H1 (cell line): ENCODE results near the gene NINJ2. TPM values are rescaled to one million over a fixed set of nuclear protein-coding genes. Genes with fewer than 3 reads are reported as not detected.

Source experiments
- CTCF ChIA-PET: fragments of 300-600 bp; sonication (Branson Sonifier 250); formaldehyde crosslinking; loops from one replicate; lab custom pipeline; 2021; ENCODE audit not compliant: partially characterized antibody; lab: Charles Lee
- POLR2A ChIA-PET: fragments of 300-600 bp; sonication (Branson Sonifier 250); formaldehyde crosslinking; loops from one replicate; lab custom pipeline; 2021; ENCODE audit warnings: inconsistent platforms; ENCODE audit not compliant: partially characterized antibody; lab: Charles Lee
- DNase-seq, 2 experiments: peaks; one replicate each; pipeline versions ENCODE4 v3.0.0 to v3.0.0-alpha.2; 2010 to 2022; ENCODE audit warnings: low spot score in 2 of 2, low read depth in 1 of 2, mixed read lengths in 1 of 2
- FAIRE-seq: peaks from 2 replicates; lab custom pipeline; 2011; peaks lifted over from hg19 to GRCh38; lab: Jason Lieb, UNC
- H2AFZ ChIP-seq: 2 replicates; pipeline ENCODE4 v1.8.1; 2012; ENCODE audit warnings: low read length, inconsistent platforms
- H2AK5ac ChIP-seq: 2 replicates; pipeline ENCODE4 v1.6.1; 2013; ENCODE audit warnings: low read depth, low read length
- H2BK120ac ChIP-seq: replicated peaks from 2 replicates; pipeline ENCODE3; 2013; ENCODE audit warnings: low read depth, low read length, inconsistent platforms
- H2BK12ac ChIP-seq: 2 replicates; pipeline ENCODE4 v1.6.1; 2013; ENCODE audit warnings: low read depth, low read length
- H2BK15ac ChIP-seq: 2 replicates; pipeline ENCODE4 v1.6.1; 2013; ENCODE audit warnings: low read length
- H2BK20ac ChIP-seq: 2 replicates; pipeline ENCODE4 v1.6.1; 2013; ENCODE audit warnings: low read length
- H2BK5ac ChIP-seq: 2 replicates; pipeline ENCODE4 v1.6.1; 2013; ENCODE audit warnings: low read depth, low read length
- H3K14ac ChIP-seq: 2 replicates; pipeline ENCODE4 v1.6.1; 2013; ENCODE audit warnings: inconsistent platforms; ENCODE audit not compliant: insufficient read length
- H3K18ac ChIP-seq: 2 replicates; pipeline ENCODE4 v1.6.1; 2013; ENCODE audit warnings: low read length; ENCODE audit errors: extremely low read depth
- H3K23ac ChIP-seq: 2 replicates; pipeline ENCODE4 v1.6.1; 2013; ENCODE audit warnings: inconsistent platforms; ENCODE audit not compliant: insufficient read length
- H3K23me2 ChIP-seq: 2 replicates; pipeline ENCODE4 v1.6.1; 2013; ENCODE audit warnings: low read depth, low read length
- H3K27ac ChIP-seq: 2 replicates; pipeline ENCODE4 v1.6.1; 2011; ENCODE audit warnings: low read depth, low read length, inconsistent platforms
- H3K27me3 ChIP-seq, 4 experiments: replicated peaks in 1 of 4; 1 replicate in 1 of 4; 2 replicates in 3 of 4; pipeline versions ENCODE4 v1.6.1 to v1.8.1; 2011 to 2013; ENCODE audit warnings: low read length in 3 of 4, mild to moderate bottlenecking in 3 of 4, inconsistent platforms in 2 of 4, mixed read lengths in 2 of 4, moderate library complexity in 1 of 4; ENCODE audit not compliant: control insufficient read depth in 3 of 4, insufficient read depth in 3 of 4; ENCODE audit errors: extremely low read depth in 1 of 4
- H3K36me3 ChIP-seq, 4 experiments: 2 replicates each; pipeline versions ENCODE4 v1.6.1 to v1.8.1; 2011 to 2013; ENCODE audit warnings: mild to moderate bottlenecking in 4 of 4, low read length in 3 of 4, moderate library complexity in 2 of 4, control low read depth in 1 of 4, inconsistent platforms in 1 of 4; ENCODE audit not compliant: insufficient read depth in 4 of 4, control insufficient read depth in 2 of 4
- H3K4ac ChIP-seq: replicated peaks from 2 replicates; pipeline ENCODE3; 2013; ENCODE audit warnings: low read length, low read depth, mixed read lengths, inconsistent platforms; ENCODE audit not compliant: insufficient read length
- H3K4me1 ChIP-seq, 4 experiments: replicated peaks in 1 of 4; 1 replicate in 1 of 4; 2 replicates in 3 of 4; pipeline versions ENCODE4 v1.6.1 to v1.8.1; 2011 to 2013; ENCODE audit warnings: low read length in 3 of 4, inconsistent platforms in 2 of 4, mixed read lengths in 1 of 4; ENCODE audit not compliant: insufficient read depth in 4 of 4, control insufficient read depth in 3 of 4
- H3K4me2 ChIP-seq, 2 experiments: 2 replicates each; pipeline versions ENCODE4 v1.6.1 to v1.8.1; 2011 to 2013; ENCODE audit warnings: low read depth in 2 of 2, low read length in 2 of 2, control low read depth in 1 of 2, inconsistent platforms in 1 of 2, mild to moderate bottlenecking in 1 of 2; ENCODE audit not compliant: insufficient read depth in 1 of 2
- H3K4me3 ChIP-seq, 4 experiments: fragments of 200-600, 300-600 bp in 1 of 4; sonication (generic), shearing (Covaris generic), sonication (Bioruptor Twin) in 1 of 4; 2 replicates each; pipeline versions ENCODE4 v1.5.1 to v1.8.1; 2011 to 2016; ENCODE audit warnings: low read length in 4 of 4, low read depth in 3 of 4, control low read depth in 2 of 4, inconsistent platforms in 2 of 4, mild to moderate bottlenecking in 2 of 4, mixed read lengths in 1 of 4, moderate library complexity in 1 of 4; ENCODE audit not compliant: insufficient read depth in 2 of 4; ENCODE audit errors: extremely low read depth in 1 of 4
- H3K56ac ChIP-seq: replicated peaks from 2 replicates; pipeline ENCODE3; 2013; ENCODE audit warnings: low read depth, mild to moderate bottlenecking, mixed read lengths, low read length, inconsistent platforms; ENCODE audit not compliant: insufficient read length
- H3K79me1 ChIP-seq: 2 replicates; pipeline ENCODE4 v1.6.1; 2013; ENCODE audit warnings: low read depth, low read length, control low read depth
- H3K79me2 ChIP-seq, 2 experiments: 2 replicates each; pipeline versions ENCODE4 v1.6.1 to v1.8.1; 2012 to 2013; ENCODE audit warnings: low read length in 2 of 2, mild to moderate bottlenecking in 2 of 2, inconsistent platforms in 1 of 2; ENCODE audit not compliant: insufficient read depth in 2 of 2, control insufficient read depth in 1 of 2
- H3K9ac ChIP-seq, 4 experiments: replicated peaks in 1 of 4; 1 replicate in 1 of 4; 2 replicates in 3 of 4; pipeline versions ENCODE4 v1.6.1 to v1.8.1; 2011 to 2013; ENCODE audit warnings: low read depth in 3 of 4, low read length in 3 of 4, control low read depth in 2 of 4, mild to moderate bottlenecking in 2 of 4, moderate library complexity in 2 of 4, inconsistent platforms in 1 of 4; ENCODE audit errors: extremely low read depth in 1 of 4
- H3K9me3 ChIP-seq, 2 experiments: 2 replicates each; pipeline versions ENCODE4 v1.6.1 to v1.8.1; 2012 to 2013; ENCODE audit warnings: mild to moderate bottlenecking in 2 of 2, moderate library complexity in 2 of 2, control low read depth in 1 of 2, inconsistent platforms in 1 of 2, low read depth in 1 of 2, low read length in 1 of 2, mixed read lengths in 1 of 2; ENCODE audit not compliant: insufficient read depth in 2 of 2
- H4K20me1 ChIP-seq, 2 experiments: replicated peaks in 1 of 2; 2 replicates each; pipeline versions ENCODE3 to v1.8.1; 2011 to 2013; ENCODE audit warnings: inconsistent platforms in 2 of 2, low read length in 2 of 2, mild to moderate bottlenecking in 1 of 2; ENCODE audit not compliant: insufficient read depth in 2 of 2, control insufficient read depth in 1 of 2
- H4K5ac ChIP-seq: 2 replicates; pipeline ENCODE4 v1.6.1; 2013; ENCODE audit warnings: low read length, low read depth, mixed read lengths, inconsistent platforms; ENCODE audit not compliant: insufficient read length
- H4K8ac ChIP-seq: 2 replicates; pipeline ENCODE4 v1.8.0; 2013; ENCODE audit warnings: mild to moderate bottlenecking, moderate library complexity, low read length, inconsistent platforms; ENCODE audit not compliant: insufficient read depth; ENCODE audit errors: extremely low read depth
- H4K91ac ChIP-seq: replicated peaks from 2 replicates; pipeline ENCODE3; 2013; ENCODE audit warnings: low read length, mixed read lengths, inconsistent platforms; ENCODE audit not compliant: insufficient read length
- ATF2 ChIP-seq: IDR thresholded peaks from 2 replicates; pipeline ENCODE4 v1.6.1; 2012; ENCODE audit warnings: low read length, inconsistent platforms
- BACH1 ChIP-seq: IDR thresholded peaks from 2 replicates; pipeline ENCODE4 v1.6.1; 2012; ENCODE audit warnings: low read length, improper control_type of control experiment
- SP4 ChIP-seq: IDR thresholded peaks from 2 replicates; pipeline ENCODE4 v1.6.1; 2012; ENCODE audit warnings: low read length, inconsistent platforms
- WGBS, 2 experiments: shearing (Covaris generic) in 1 of 2; methylation state at CpG; one replicate each; pipeline versions ENCODE4 v1.1.6 to v1.1.7; 2013 to 2015; ENCODE audit warnings: low lambda C conversion rate in 2 of 2, mixed read lengths in 2 of 2, inconsistent platforms in 1 of 2, low coverage in 1 of 2, missing lambda C conversion rate in 1 of 2; ENCODE audit not compliant: insufficient replicate concordance in 2 of 2, insufficient coverage in 1 of 2, insufficient read length in 1 of 2; ENCODE audit errors: extremely low coverage in 1 of 2, missing lambda C conversion rate in 1 of 2; 5-methylcytosine and 5-hydroxymethylcytosine counted together
- polyA plus RNA-seq, 7 experiments: library from polyadenylated mRNA; depleted of rRNA in 3 of 7; stranded (reverse) in 5 of 7; unstranded in 2 of 7; fragments of >200 nt in 5 of 7; fragments of 200-250 nt in 2 of 7; gene quantifications; 1 replicate in 5 of 7; 2 replicates in 1 of 7; 4 replicates in 1 of 7; pipeline versions ENCODE4 v1.2.1 to v1.2.3, GENCODE V29; 2011 to 2013; ENCODE audit warnings: missing spikeins in 2 of 7, mixed read lengths in 2 of 7
- total RNA-seq: library from RNA; stranded (reverse); fragmentation: NEBNext Ultra II Directional; extraction: Animal tissue kit (Norgen Biotek cat#: 25700); gene quantifications from 2 replicates; pipeline ENCODE4 v1.2.1, GENCODE V29; 2021

The NINJ2 gene
- total and polyA plus RNA-seq, 2 of the 8 experiments (the other 6 are each of a cell fraction or from before 2014, with no cell fraction given), result 1.4 TPM; not detected in 1

GRCh38 chr12:701896-702539, 38.8 kb upstream of the NINJ2 start:
- ChIA-PET CTCF (interaction anchor here (0.9 to 2.1 kb wide), 4 partner anchors 49 to 113 kb away, joined by 3 to 9 read pairs (median 3); partner anchors contain the start of gene WNK1), POLR2A (no interaction called here)
- Histone ChIP-seq H3K9ac (no peak overlapping the region), H3K56ac (no peak overlapping the region), H3K79me1 (no peaks in the 10 kb centered on the region), H2BK20ac (no peak overlapping the region), H2AK5ac (no peak overlapping the region), H2BK120ac (no peak overlapping the region), H2BK15ac (no peak overlapping the region), H3K23me2 (no peaks in the 10 kb centered on the region), H3K4me2 (no peak overlapping the region), H3K4ac (no peak overlapping the region), H2BK5ac (no peak overlapping the region), H3K36me3 (no peaks in the 10 kb centered on the region), H4K20me1 (no peaks in the 10 kb centered on the region), H3K23ac (no peak overlapping the region), H3K27ac (no peak overlapping the region), H3K27me3 (no peaks in the 10 kb centered on the region), H3K18ac (no peak overlapping the region), H3K4me1 (no peaks in the 10 kb centered on the region), H4K91ac (no peak overlapping the region), H4K5ac (no peak overlapping the region), H4K8ac (no peak overlapping the region), H3K9me3 (no peaks in the 10 kb centered on the region), H3K4me3 (no peak overlapping the region), H2AFZ (no peak overlapping the region)
- no peak for DNase-seq
- FAIRE-seq, result no peak
- 86% methylated on average over 11 of the region's 11 CpGs; no CpG with 5 or more reads in 1 of the 2 experiments for WGBS, 2 experiments
- no peak for TF ChIP-seq SP4
- no peak for TF ChIP-seq ATF2
- TF ChIP-seq BACH1, result no peak
- TF ChIP-seq, all 59 proteins: peak for 0
- Histone ChIP-seq H3K14ac (no peak overlapping the region), H2BK12ac (no peak overlapping the region), H3K79me2 (no peaks in the 10 kb centered on the region)
